MG63 (cell line): Measurements from ENCODE around the gene ARPC2. TPM values are rescaled to one million over a fixed set of nuclear protein-coding genes. Genes with fewer than 3 reads are reported as not detected.
"Not testable (repeated sequence)": the region's sequence is repeated elsewhere in the genome, so short reads cannot be mapped to it uniquely, and the experiment has no call there.

Source experiments
- DNase-seq: peaks from one replicate; pipeline ENCODE4 v3.0.0-alpha.2; 2020
- H3K27me3 ChIP-seq: fragments of 250-450 bp; sonication (Bioruptor Pico); 2 replicates; pipeline ENCODE4 v1.5.1; 2020; ENCODE audit warnings: mild to moderate bottlenecking, moderate library complexity
- H3K36me3 ChIP-seq: fragments of 250-450 bp; sonication (Bioruptor Pico); 2 replicates; pipeline ENCODE4 v1.5.1; 2020; ENCODE audit warnings: mild to moderate bottlenecking, moderate library complexity
- H3K4me3 ChIP-seq: fragments of 250-450 bp; sonication (Bioruptor Pico); 2 replicates; pipeline ENCODE4 v1.5.1; 2020; ENCODE audit warnings: mild to moderate bottlenecking, moderate library complexity
- H3K9me3 ChIP-seq: fragments of 250-450 bp; sonication (Bioruptor Pico); 2 replicates; pipeline ENCODE4 v1.5.1; 2020; ENCODE audit warnings: mild to moderate bottlenecking, moderate library complexity
- total RNA-seq: library from RNA; depleted of rRNA; stranded (reverse); fragments of >200 nt; shearing (Covaris generic); gene quantifications from 2 replicates; pipeline ENCODE4 v1.2.3, GENCODE V29; 2014; ENCODE audit warnings: low replicate concordance

The ARPC2 gene
- total RNA-seq, 1 experiment from 2014 or later, result 505 TPM

DNA sequence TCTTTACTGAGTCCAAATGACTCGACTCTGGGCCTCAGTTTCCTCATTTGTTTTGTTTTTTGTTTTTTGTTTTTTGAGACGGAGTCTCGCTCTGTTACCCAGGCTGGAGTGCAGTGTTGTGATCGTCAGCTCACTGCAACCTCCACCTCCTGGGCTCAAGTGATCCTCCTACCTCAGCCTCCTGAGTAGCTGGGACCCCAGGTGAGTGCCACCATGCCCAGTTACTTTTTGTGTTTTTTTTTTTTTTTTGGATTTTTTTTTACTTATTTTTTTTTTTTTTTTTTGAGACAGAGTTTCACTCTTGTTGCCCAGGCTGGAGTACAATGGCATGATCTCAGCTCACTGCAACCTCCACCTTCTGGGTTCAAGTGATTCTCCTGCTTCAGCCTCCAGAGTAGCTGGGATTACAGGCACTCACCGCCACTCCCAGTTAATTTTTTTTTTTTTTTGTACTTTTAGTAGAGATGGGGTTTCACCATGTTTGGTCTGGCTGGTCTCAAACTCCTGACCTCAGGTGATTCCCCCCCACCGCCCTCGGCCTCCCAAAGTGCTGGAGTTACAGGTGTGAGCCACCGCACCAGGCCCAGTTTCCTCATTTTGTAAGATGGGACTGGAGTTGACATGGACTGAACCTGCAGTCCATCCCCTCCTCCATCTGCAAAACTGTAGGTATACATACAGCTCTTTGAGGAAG, 56.4 kb downstream of the ARPC2 start:
- not testable (repeated sequence) for H3K9me3 ChIP-seq, H3K27me3 ChIP-seq, DNase-seq, H3K4me3 ChIP-seq
- H3K36me3 ChIP-seq, result peaks cover 53% of the 10 kb centered on the region

- Histone ChIP-seq H3K36me3 (peaks cover 54% of the 10 kb centered on the region), H3K4me3 (no peak overlapping the region), H3K9me3 (no peaks in the 10 kb centered on the region), H3K27me3 (no peaks in the 10 kb centered on the region)
- no peak for DNase-seq
Measured at GRCh38 chr2:218273908-218274249, 56.9 kb downstream of the ARPC2 start.

DNA sequence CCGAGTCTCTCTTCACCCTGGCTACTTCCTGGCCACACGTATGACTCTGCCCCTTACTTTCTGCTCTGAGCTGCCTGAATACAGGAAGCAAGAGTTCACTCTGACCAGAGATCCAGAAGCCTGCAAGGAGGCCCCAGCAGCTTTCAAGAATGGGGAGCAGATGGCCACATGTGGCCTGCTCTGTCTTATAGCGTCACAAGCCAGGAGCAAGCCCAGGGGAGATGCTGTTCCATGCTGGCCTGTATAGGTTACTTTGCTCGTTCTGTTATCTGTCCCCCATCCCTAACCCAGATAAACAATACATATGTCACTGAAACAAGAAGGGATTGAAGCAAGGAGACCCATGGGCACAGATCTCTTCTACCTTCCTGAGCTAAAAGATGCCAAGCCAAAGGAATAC, 57.6 kb downstream of the ARPC2 start:
- H3K27me3 ChIP-seq, result no peaks in the 10 kb centered on the region
- peaks cover 53% of the 10 kb centered on the region for H3K36me3 ChIP-seq
- no peaks in the 10 kb centered on the region for H3K9me3 ChIP-seq
- DNase-seq, result no peak
- no peak overlapping the region for H3K4me3 ChIP-seq

GRCh38 chr2:218275371-218276072, 58.5 kb downstream of the ARPC2 start:
- H3K4me3 ChIP-seq, result no peak overlapping the region
- no peaks in the 10 kb centered on the region for H3K9me3 ChIP-seq
- H3K36me3 ChIP-seq, result peaks cover 61% of the 10 kb centered on the region
- DNase-seq, result no peak
- H3K27me3 ChIP-seq, result no peaks in the 10 kb centered on the region

DNA sequence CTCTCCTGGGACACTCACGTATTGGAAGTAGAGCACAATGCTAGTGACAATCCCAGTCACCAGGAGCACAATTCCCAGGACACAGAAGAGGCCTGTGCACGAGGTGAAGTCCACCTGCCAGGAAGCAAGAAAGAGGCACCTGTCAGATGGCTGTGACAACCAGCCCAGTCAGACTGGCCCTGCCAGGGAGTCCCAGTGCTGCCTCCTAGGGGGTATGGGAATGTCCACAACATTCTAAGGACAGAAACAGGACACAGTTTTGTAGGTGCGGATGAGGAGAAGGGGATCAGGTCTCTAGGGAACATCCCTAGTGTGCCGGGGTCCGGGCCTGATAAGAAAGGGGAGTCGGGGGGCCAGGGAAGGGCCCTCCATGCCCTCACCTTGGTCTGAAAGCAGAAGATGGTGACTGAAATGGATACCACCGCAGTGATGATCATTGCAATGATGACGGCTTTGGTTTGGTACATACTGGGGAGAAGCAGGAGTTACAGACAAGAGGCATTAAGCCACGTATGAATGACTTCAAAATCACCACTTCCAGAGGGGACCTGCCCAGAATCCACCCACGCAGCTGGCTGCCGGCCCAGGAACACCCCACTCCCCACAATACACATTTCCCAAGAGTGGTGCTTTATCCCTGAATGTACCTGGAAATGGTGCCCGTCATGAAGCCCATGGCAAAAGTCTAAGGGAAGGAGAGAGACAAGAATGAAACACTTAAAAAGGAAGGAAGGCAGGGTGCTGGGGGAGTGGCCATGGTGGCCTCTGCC, 60.2 kb downstream of the ARPC2 start:
- no peak overlapping the region for H3K4me3 ChIP-seq
- H3K9me3 ChIP-seq, result no peaks in the 10 kb centered on the region
- H3K27me3 ChIP-seq, result no peaks in the 10 kb centered on the region
- no peak for DNase-seq
- H3K36me3 ChIP-seq, result peaks cover 67% of the 10 kb centered on the region

DNA sequence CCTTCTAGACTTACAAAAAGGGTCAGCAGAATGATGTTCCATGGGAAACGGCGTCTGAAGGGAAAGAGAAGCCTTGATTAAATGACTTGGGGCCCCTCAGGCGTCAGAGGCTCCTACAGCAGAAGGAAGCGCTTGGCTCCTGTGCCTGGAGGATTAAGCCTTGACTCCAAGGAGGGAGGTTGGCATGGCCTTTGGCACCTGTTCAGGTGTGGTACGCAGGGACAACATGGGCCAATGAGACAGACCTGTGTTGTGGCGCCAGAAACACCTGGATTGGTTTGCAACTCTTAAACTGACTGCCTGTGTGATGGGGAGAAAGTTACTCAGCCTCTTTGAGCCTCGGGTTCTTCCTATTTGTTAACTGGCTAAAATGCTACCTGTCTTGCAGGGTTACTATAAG, 60.9 kb downstream of the ARPC2 start:
- Histone ChIP-seq H3K9me3 (no peaks in the 10 kb centered on the region), H3K27me3 (no peaks in the 10 kb centered on the region), H3K4me3 (no peak overlapping the region), H3K36me3 (peaks cover 65% of the 10 kb centered on the region)
- no peak for DNase-seq

GRCh38 chr2:218278531-218279360, 61.8 kb downstream of the ARPC2 start:
- Histone ChIP-seq H3K36me3 (peaks cover 68% of the 10 kb centered on the region), H3K27me3 (no peaks in the 10 kb centered on the region)
- DNase-seq, result no peak

GRCh38 chr2:218280260-218280870, 63.4 kb downstream of the ARPC2 start:
- H3K9me3 ChIP-seq, result no peaks in the 10 kb centered on the region
- no peaks in the 10 kb centered on the region for H3K27me3 ChIP-seq
- no peak for DNase-seq
- H3K36me3 ChIP-seq, result peaks cover 66% of the 10 kb centered on the region
- H3K4me3 ChIP-seq, result no peak overlapping the region

More at GRCh38 chr2:218278531-218279360, 61.8 kb downstream of the ARPC2 start:
- Histone ChIP-seq H3K4me3 (no peak overlapping the region), H3K9me3 (no peaks in the 10 kb centered on the region)

DNA sequence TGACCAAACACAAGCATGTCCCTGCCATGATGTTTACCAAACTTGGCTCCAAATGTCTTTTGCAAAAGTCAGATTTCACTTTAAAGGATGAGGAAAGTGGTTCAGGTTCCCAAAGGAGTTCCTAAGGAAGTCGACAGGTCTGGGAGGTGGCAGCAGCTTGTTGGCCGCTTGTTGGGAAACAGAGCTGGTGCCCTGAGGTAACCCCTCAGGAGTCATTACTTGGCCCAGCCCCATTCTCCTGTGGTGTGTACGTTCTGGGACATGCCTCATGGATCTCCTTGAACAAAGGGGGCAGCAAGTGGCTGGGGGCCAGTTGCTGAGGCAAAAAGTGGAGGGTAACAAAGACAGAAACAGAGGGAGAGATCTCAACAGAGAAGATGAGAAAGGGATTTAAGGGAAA, 64.5 kb downstream of the ARPC2 start:
- DNase-seq, result no peak
- Histone ChIP-seq H3K4me3 (no peak overlapping the region), H3K36me3 (peaks cover 61% of the 10 kb centered on the region), H3K9me3 (no peaks in the 10 kb centered on the region), H3K27me3 (no peaks in the 10 kb centered on the region)

GRCh38 chr2:218282173-218282991, 65.4 kb downstream of the ARPC2 start:
- Histone ChIP-seq H3K27me3 (no peaks in the 10 kb centered on the region), H3K36me3 (peaks cover 53% of the 10 kb centered on the region), H3K9me3 (no peaks in the 10 kb centered on the region), H3K4me3 (no peak overlapping the region)
- peak; percentile 76 for DNase-seq

DNA sequence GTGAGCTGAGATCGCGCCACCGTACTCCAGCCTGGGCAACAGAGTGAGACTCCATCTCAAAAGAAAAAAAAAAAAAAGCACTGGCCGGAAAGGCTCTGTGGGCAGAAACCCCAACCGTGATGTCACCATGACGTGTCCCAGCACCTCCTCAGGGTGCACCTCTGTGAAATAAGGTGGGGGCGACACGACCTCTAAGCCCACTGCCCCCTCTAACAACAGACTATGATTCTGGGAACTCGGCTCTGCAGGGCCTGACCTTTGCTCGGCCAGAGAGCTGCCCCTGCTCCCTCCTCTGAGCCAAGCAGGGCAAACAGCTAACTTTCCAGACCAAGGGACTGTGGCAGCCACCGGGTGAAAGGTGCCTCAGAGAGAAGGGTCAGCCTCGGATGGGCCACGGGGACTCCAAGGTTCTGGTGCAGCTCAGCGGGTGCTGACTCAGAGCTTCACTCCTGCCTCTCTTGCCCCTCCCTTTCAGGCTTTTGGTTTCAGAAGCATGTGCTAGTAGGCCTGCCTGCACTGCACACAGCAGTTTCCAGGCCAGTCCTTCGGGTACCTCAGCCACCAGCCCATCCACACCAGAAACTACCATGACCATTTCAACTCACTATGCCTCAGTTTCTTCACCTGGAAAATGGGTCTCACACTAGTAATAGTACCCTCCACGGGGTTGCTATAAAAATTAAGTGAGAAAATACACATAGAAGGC, 67.3 kb downstream of the ARPC2 start:
- Histone ChIP-seq H3K27me3 (no peaks in the 10 kb centered on the region), H3K4me3 (no peak overlapping the region), H3K9me3 (no peaks in the 10 kb centered on the region), H3K36me3 (peaks cover 44% of the 10 kb centered on the region)
- peak; percentile 80 for DNase-seq

GRCh38 chr2:218285604-218286003, 68.6 kb downstream of the ARPC2 start:
- H3K27me3 ChIP-seq, result no peaks in the 10 kb centered on the region
- H3K9me3 ChIP-seq, result no peaks in the 10 kb centered on the region
- peak overlapping the region; percentile 52 for H3K4me3 ChIP-seq
- peaks cover 33% of the 10 kb centered on the region for H3K36me3 ChIP-seq
- DNase-seq, result peak; percentile 92

DNA sequence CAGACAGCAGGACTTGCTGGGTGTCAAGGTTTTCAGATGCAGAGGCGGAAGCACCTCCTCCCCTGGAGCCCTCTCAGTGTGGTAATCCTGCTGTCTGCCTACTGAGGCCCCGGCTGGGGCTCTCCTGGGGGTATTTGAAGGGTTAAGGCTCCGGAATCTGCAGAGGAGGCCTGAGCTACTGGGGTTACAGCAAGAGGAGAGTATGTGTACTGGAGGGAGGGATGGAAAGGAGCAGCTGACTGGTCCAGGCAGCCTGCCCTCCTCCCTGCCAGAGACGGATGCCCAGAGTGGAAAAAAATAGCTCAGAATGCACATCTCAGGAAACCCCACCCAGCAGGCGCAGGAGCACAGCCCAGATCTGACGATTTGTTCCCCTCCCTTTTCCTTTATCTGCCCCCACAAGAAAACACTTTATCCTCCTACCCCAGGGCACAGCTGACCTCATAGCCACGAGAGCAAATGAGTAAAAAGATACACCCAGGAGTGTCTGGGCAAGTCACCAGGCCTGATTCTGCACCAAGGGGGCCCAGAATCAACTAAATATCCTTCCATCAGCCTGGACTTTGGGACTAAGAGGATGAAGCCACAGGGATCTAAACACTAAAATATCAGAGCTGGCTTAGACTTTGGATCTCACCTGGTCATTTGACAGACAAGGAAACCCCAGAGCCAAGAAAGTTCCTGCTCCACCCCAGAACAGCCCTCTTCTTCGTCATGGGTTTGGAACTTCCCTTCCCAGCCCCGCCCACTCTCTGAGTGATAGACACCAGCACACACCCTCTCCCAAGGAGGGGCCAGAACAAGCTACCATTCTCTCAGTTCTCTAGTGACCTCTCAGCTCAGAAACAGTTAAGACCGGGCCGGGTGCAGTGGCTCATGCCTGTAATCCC, 69.8 kb downstream of the ARPC2 start:
- peak; percentile 94 for DNase-seq

GRCh38 chr2:218289639-218290315, 72.8 kb downstream of the ARPC2 start:
- Histone ChIP-seq H3K36me3 (peaks cover 7% of the 10 kb centered on the region), H3K4me3 (no peak overlapping the region), H3K27me3 (no peaks in the 10 kb centered on the region), H3K9me3 (no peaks in the 10 kb centered on the region)
- no peak for DNase-seq

More for the DNA sequence above, 69.8 kb downstream of the ARPC2 start:
- Histone ChIP-seq H3K36me3 (peaks cover 25% of the 10 kb centered on the region), H3K27me3 (no peaks in the 10 kb centered on the region), H3K4me3 (peak overlapping the region; percentile 52), H3K9me3 (no peaks in the 10 kb centered on the region)
